Gastrocnemius medialis (tissue), 4 donors: ENCODE results near the gene COBL.

Source experiments
- POLR2A ChIP-seq, 2 donors: fragments of 450-650 bp; IDR thresholded peaks; one replicate each; pipeline ENCODE4 v1.6.1; 2017; ENCODE audit warnings: antibody characterized with exemption in 2 of 2, mild to moderate bottlenecking in 2 of 2, moderate library complexity in 2 of 2
- TF ChIP-seq, protein P1 (sequence below), 5 experiments: fragments of 450-650 bp in 3 of 5; fragments of 200-600 bp in 2 of 5; sonication (generic) in 2 of 5; IDR thresholded peaks in 4 of 5; conservative IDR thresholded peaks in 1 of 5; 1 replicate in 4 of 5; 2 replicates in 1 of 5; pipeline ENCODE4 v1.5.1; 2016 to 2019; ENCODE audit warnings: antibody characterized with exemption in 5 of 5, mild to moderate bottlenecking in 3 of 5, moderate library complexity in 3 of 5

DNA sequence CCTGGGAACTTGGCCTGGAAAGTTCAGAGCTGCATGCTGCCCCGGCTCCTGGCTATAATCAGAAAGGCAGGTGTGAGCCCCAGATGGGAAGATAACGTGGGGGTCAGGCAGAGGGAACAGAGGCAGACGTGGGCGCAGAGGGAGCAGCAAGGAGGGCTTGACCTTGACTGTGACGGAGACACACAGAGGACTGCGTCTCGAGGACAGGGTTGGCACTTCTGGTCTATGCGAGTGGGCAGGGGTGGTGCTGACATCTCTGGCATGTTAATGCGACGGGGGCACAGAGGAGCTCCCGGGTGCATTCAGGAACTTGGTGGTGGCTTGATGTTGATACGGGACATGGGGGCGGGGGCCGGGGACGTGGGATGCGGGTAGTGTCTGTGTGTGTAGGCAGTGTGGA, 301.8 kb downstream of the COBL start:
- TF ChIP-seq, protein P1, sequence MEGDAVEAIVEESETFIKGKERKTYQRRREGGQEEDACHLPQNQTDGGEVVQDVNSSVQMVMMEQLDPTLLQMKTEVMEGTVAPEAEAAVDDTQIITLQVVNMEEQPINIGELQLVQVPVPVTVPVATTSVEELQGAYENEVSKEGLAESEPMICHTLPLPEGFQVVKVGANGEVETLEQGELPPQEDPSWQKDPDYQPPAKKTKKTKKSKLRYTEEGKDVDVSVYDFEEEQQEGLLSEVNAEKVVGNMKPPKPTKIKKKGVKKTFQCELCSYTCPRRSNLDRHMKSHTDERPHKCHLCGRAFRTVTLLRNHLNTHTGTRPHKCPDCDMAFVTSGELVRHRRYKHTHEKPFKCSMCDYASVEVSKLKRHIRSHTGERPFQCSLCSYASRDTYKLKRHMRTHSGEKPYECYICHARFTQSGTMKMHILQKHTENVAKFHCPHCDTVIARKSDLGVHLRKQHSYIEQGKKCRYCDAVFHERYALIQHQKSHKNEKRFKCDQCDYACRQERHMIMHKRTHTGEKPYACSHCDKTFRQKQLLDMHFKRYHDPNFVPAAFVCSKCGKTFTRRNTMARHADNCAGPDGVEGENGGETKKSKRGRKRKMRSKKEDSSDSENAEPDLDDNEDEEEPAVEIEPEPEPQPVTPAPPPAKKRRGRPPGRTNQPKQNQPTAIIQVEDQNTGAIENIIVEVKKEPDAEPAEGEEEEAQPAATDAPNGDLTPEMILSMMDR (IDR thresholded peaks at IDR 0.05 in 4 of 5, conservative IDR thresholded peaks at IDR 0.05 in 1 of 5): no peak
- no peak for TF ChIP-seq POLR2A (IDR thresholded peaks at IDR 0.05)
